Keratinocyte (primary cell): ENCODE data around the gene FNDC3B. TPM values are rescaled to one million over a fixed set of nuclear protein-coding genes. Genes with fewer than 3 reads are reported as not detected.

ENCODE experiments used
- DNase-seq: peaks from one replicate; pipeline ENCODE4 v3.0.0-alpha.2; 2011; ENCODE audit warnings: low read depth, missing footprints, low spot score
- FAIRE-seq: peaks from 2 replicates; lab custom pipeline; 2011; peaks lifted over from hg19 to GRCh38; lab: Jason Lieb, UNC
- H2AFZ ChIP-seq: 2 replicates; pipeline ENCODE4 v1.6.0; 2012; ENCODE audit warnings: low read length, control low read depth, inconsistent platforms; ENCODE audit not compliant: control insufficient read depth
- H3K27ac ChIP-seq: 2 replicates; pipeline ENCODE4 v1.5.1; 2011; ENCODE audit warnings: low read length; ENCODE audit not compliant: control insufficient read depth, insufficient read depth
- H3K27me3 ChIP-seq: 3 replicates; pipeline ENCODE4 v1.6.0; 2011; ENCODE audit warnings: low read length; ENCODE audit not compliant: control insufficient read depth, insufficient read depth; ENCODE audit errors: extremely low read depth
- H3K36me3 ChIP-seq, 2 experiments: 2 replicates in 1 of 2; 3 replicates in 1 of 2; pipeline ENCODE4 v1.5.1; 2011; ENCODE audit warnings: low read length in 2 of 2, mild to moderate bottlenecking in 1 of 2; ENCODE audit not compliant: control insufficient read depth in 2 of 2, insufficient read depth in 2 of 2; ENCODE audit errors: extremely low read depth in 1 of 2
- H3K4me1 ChIP-seq: 3 replicates; pipeline ENCODE4 v1.5.1; 2011; ENCODE audit warnings: low read length; ENCODE audit not compliant: control insufficient read depth, insufficient read depth; ENCODE audit errors: extremely low read depth
- H3K4me2 ChIP-seq: 3 replicates; pipeline ENCODE4 v1.6.0; 2011; ENCODE audit warnings: low read depth, low read length; ENCODE audit not compliant: control insufficient read depth, insufficient read depth; ENCODE audit errors: extremely low read depth
- H3K4me3 ChIP-seq, 3 experiments: fragments of 200-600 bp in 1 of 3; sonication (generic) in 1 of 3; 2 replicates in 2 of 3; 3 replicates in 1 of 3; pipeline ENCODE4 v1.5.1; 2011 to 2016; ENCODE audit warnings: low read length in 3 of 3, mild to moderate bottlenecking in 3 of 3, control low read depth in 2 of 3, inconsistent platforms in 1 of 3, low read depth in 1 of 3, mixed read lengths in 1 of 3, mixed run types in 1 of 3, moderate library complexity in 1 of 3; ENCODE audit not compliant: control insufficient read depth in 2 of 3, insufficient read depth in 2 of 3; ENCODE audit errors: extremely low read depth in 1 of 3
- H3K79me2 ChIP-seq: 2 replicates; pipeline ENCODE4 v1.6.0; 2012; ENCODE audit warnings: low read length; ENCODE audit not compliant: control insufficient read depth, insufficient read depth
- H3K9ac ChIP-seq: 3 replicates; pipeline ENCODE4 v1.6.0; 2011; ENCODE audit warnings: low read length; ENCODE audit not compliant: control insufficient read depth, insufficient read depth; ENCODE audit errors: extremely low read depth
- H3K9me1 ChIP-seq: 3 replicates; pipeline ENCODE4 v1.6.0; 2011; ENCODE audit warnings: low read length; ENCODE audit not compliant: control insufficient read depth, insufficient read depth; ENCODE audit errors: extremely low read depth
- H3K9me3 ChIP-seq: 2 replicates; pipeline ENCODE4 v1.5.1; 2012; ENCODE audit warnings: low read depth, low read length; ENCODE audit not compliant: control insufficient read depth
- H4K20me1 ChIP-seq: 3 replicates; pipeline ENCODE4 v1.6.0; 2011; ENCODE audit warnings: low read length; ENCODE audit not compliant: control insufficient read depth, insufficient read depth; ENCODE audit errors: extremely low read depth
- CTCF ChIP-seq, 3 experiments: IDR thresholded peaks in 1 of 3; conservative IDR thresholded peaks in 1 of 3; optimal IDR thresholded peaks in 1 of 3; 2 replicates in 2 of 3; 3 replicates in 1 of 3; pipeline versions ENCODE3 to v1.5.1; 2011; ENCODE audit warnings: low read length in 3 of 3, mild to moderate bottlenecking in 3 of 3, moderate library complexity in 2 of 3, control low read depth in 1 of 3, inconsistent platforms in 1 of 3; ENCODE audit not compliant: insufficient read depth in 2 of 3; ENCODE audit errors: extremely low read depth in 1 of 3
- EZH2 ChIP-seq: IDR thresholded peaks from one replicate; pipeline ENCODE4 v1.6.1; 2012; ENCODE audit warnings: inconsistent platforms, mild to moderate bottlenecking, low read length, moderate library complexity
- dilution Hi-C: fragments of 300-500 bp; cut with MboI; formaldehyde crosslinking; loops from one replicate; pipeline ENCODE4 v1.7.0; 2020; ENCODE audit warnings: low sequenced_read_pairs; ENCODE audit not compliant: extremely low pct_ligation_motif_present
- polyA plus RNA-seq, 5 experiments: library from polyadenylated mRNA; depleted of rRNA in 3 of 5; stranded (reverse) in 3 of 5; stranded (forward) in 1 of 5; unstranded in 1 of 5; fragments of >200 nt; gene quantifications; 1 replicate in 1 of 5; 2 replicates in 3 of 5; 3 replicates in 1 of 5; pipeline versions ENCODE4 v1.2.1 to v1.2.3, GENCODE V29; 2011 to 2012; ENCODE audit warnings: missing spikeins in 2 of 5, low read depth in 1 of 5, low replicate concordance in 1 of 5

Gene FNDC3B
- polyA plus RNA-seq, 1 donor (not counting 4 experiments of a cell fraction or from before 2014, with no cell fraction given), result 31.4 TPM

- no peak overlapping the region for H3K27ac ChIP-seq
- no peaks in the 10 kb centered on the region for H3K9me1 ChIP-seq
- no peak overlapping the region for H3K4me3 ChIP-seq
- H4K20me1 ChIP-seq, result no peaks in the 10 kb centered on the region
- H3K9me3 ChIP-seq, result no peaks in the 10 kb centered on the region
- no peak overlapping the region for H3K9ac ChIP-seq
- DNase-seq (peak; percentile 11), FAIRE-seq (no peak)
- dilution Hi-C loops, result no loop called here
- H3K79me2 ChIP-seq, result peaks cover 18% of the 10 kb centered on the region
- TF ChIP-seq EZH2, result no peak
- H2AFZ ChIP-seq, result no peak overlapping the region
- H3K4me2 ChIP-seq, result no peak overlapping the region
- H3K36me3 ChIP-seq, result peaks cover 0 to 3% of the 10 kb centered on the region in 2 experiments
- H3K4me1 ChIP-seq, result peaks cover 8% of the 10 kb centered on the region
- H3K27me3 ChIP-seq, result no peaks in the 10 kb centered on the region
Observed at GRCh38 chr3:172280406-172281051, 241.2 kb downstream of the FNDC3B start.

GRCh38 chr3:172281884-172282283 lies 242.5 kb downstream of the FNDC3B start:
- no peak for DNase-seq
- no peak overlapping the region for H3K4me3 ChIP-seq
- H3K36me3 ChIP-seq, result peaks cover 4 to 7% of the 10 kb centered on the region in 2 experiments
- no peaks in the 10 kb centered on the region for H3K9me3 ChIP-seq
- H3K79me2 ChIP-seq, result peaks cover 18% of the 10 kb centered on the region
- H3K4me1 ChIP-seq, result peaks cover 11% of the 10 kb centered on the region
- H4K20me1 ChIP-seq, result no peaks in the 10 kb centered on the region
- no peaks in the 10 kb centered on the region for H3K9me1 ChIP-seq
- no peak overlapping the region for H3K4me2 ChIP-seq
- TF ChIP-seq EZH2 (no peak), CTCF (optimal IDR thresholded peaks at IDR 0.05 in 1 of 3, IDR thresholded peaks at IDR 0.05 in 1 of 3, conservative IDR thresholded peaks at IDR 0.05 in 1 of 3; ENCODE audit: extremely low read depth in 1 of 3, insufficient read depth in 2 of 3, low read length in 3 of 3) (no peak)
- no peak overlapping the region for H2AFZ ChIP-seq
- dilution Hi-C loops, result no loop called here
- H3K27me3 ChIP-seq, result no peaks in the 10 kb centered on the region
- no peak overlapping the region for H3K27ac ChIP-seq
- FAIRE-seq, result no peak
- no peak overlapping the region for H3K9ac ChIP-seq

- Histone ChIP-seq H3K9me3 (no peaks in the 10 kb centered on the region), H3K9me1 (no peaks in the 10 kb centered on the region), H4K20me1 (no peaks in the 10 kb centered on the region), H3K4me2 (no peak overlapping the region), H3K4me1 (peaks cover 11% of the 10 kb centered on the region), H3K27ac (no peak overlapping the region), H3K9ac (no peak overlapping the region), H3K27me3 (no peaks in the 10 kb centered on the region), H3K4me3 (no peak overlapping the region), H3K36me3 (peaks cover 6 to 7% of the 10 kb centered on the region in 2 experiments), H2AFZ (no peak overlapping the region), H3K79me2 (peaks cover 16% of the 10 kb centered on the region)
- FAIRE-seq (no peak), DNase-seq (no peak)
- dilution Hi-C loops, result no loop called here
- no peak for TF ChIP-seq CTCF (optimal IDR thresholded peaks at IDR 0.05 in 1 of 3, IDR thresholded peaks at IDR 0.05 in 1 of 3, conservative IDR thresholded peaks at IDR 0.05 in 1 of 3; ENCODE audit: extremely low read depth in 1 of 3, insufficient read depth in 2 of 3, low read length in 3 of 3)
- TF ChIP-seq EZH2, result no peak
Observed at GRCh38 chr3:172282850-172283249, 243.5 kb downstream of the FNDC3B start.
